SJSA1 (cell line): ENCODE data around the gene GPR141. TPM values are rescaled to one million over a fixed set of nuclear protein-coding genes. Genes with fewer than 3 reads are reported as not detected.

Experiments used
- DNase-seq, 2 experiments: peaks; one replicate each; pipeline ENCODE4 v3.0.0-alpha.2; 2015 to 2020; ENCODE audit warnings: low spot score in 2 of 2, low read depth in 1 of 2
- H3K27ac ChIP-seq: fragments of 250-450 bp; sonication (Bioruptor Pico); 2 replicates; pipeline ENCODE4 v1.5.1; 2020; ENCODE audit warnings: mild to moderate bottlenecking, moderate library complexity
- H3K27me3 ChIP-seq: fragments of 250-450 bp; sonication (Bioruptor Pico); replicated peaks from 2 replicates; pipeline ENCODE4 v1.5.1; 2020; ENCODE audit warnings: mild to moderate bottlenecking, moderate library complexity
- H3K36me3 ChIP-seq: fragments of 250-450 bp; sonication (Bioruptor Pico); 2 replicates; pipeline ENCODE4 v1.5.1; 2020; ENCODE audit warnings: mild to moderate bottlenecking
- H3K4me1 ChIP-seq: fragments of 250-450 bp; sonication (Bioruptor Pico); replicated peaks from 2 replicates; pipeline ENCODE4 v1.6.1; 2021; ENCODE audit warnings: mild to moderate bottlenecking
- H3K4me3 ChIP-seq: fragments of 250-450 bp; sonication (Bioruptor Pico); 2 replicates; pipeline ENCODE4 v1.5.1; 2020; ENCODE audit warnings: mild to moderate bottlenecking
- H3K9me3 ChIP-seq: fragments of 250-450 bp; sonication (Bioruptor Pico); replicated peaks from 2 replicates; pipeline ENCODE4 v1.5.1; 2020; ENCODE audit warnings: mild to moderate bottlenecking
- total RNA-seq: library from RNA; depleted of rRNA; stranded (reverse); fragments of >200 nt; shearing (Covaris generic); gene quantifications from 2 replicates; pipeline ENCODE4 v1.2.3, GENCODE V29; 2014; rRNA removed

GPR141 gene, protein sequence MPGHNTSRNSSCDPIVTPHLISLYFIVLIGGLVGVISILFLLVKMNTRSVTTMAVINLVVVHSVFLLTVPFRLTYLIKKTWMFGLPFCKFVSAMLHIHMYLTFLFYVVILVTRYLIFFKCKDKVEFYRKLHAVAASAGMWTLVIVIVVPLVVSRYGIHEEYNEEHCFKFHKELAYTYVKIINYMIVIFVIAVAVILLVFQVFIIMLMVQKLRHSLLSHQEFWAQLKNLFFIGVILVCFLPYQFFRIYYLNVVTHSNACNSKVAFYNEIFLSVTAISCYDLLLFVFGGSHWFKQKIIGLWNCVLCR
- total RNA-seq, result not detected in 2 replicates

GRCh38 chr7:37683246-37684120 lies at the start of gene GPR141:
TSS of gene GPR141 (plus strand) at chr7:37683766. CDS start at chr7:37740394, 56,628 bp downstream.
- H3K9me3 ChIP-seq, result no peaks in the 10 kb centered on the region
- no peaks in the 10 kb centered on the region for H3K4me1 ChIP-seq
- no peak within 1 kb of the TSS for H3K4me3 ChIP-seq
- no peaks in the 10 kb centered on the region for H3K27me3 ChIP-seq
- no peak for DNase-seq
- H3K36me3 ChIP-seq, result no peaks in the 10 kb centered on the region
- H3K27ac ChIP-seq, result no peak within 1 kb of the TSS

DNA sequence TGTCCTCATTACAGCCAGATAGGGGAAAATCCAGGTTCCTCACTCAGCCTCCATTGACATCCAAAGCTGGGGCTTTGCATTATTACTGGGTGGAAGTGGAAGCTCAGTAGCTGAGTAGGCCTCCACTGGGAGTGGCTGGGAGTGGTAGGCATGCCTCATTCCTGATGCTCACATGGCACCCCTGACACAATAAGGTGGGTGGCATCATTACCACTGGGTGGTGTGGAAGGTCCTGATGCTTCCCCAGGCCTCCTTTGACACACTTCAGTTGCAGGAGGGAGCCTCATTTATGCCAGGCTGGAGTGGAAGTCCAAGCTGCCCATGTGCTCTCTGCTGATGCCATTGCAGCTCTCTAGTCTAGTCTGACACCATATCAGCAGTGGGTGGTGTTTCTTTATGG lies 48.2 kb upstream of the GPR141 start:
- Histone ChIP-seq H3K4me3 (no peak overlapping the region), H3K36me3 (no peaks in the 10 kb centered on the region), H3K27ac (no peak overlapping the region), H3K27me3 (no peaks in the 10 kb centered on the region), H3K4me1 (no peaks in the 10 kb centered on the region), H3K9me3 (no peaks in the 10 kb centered on the region)
- no peak for DNase-seq

DNA sequence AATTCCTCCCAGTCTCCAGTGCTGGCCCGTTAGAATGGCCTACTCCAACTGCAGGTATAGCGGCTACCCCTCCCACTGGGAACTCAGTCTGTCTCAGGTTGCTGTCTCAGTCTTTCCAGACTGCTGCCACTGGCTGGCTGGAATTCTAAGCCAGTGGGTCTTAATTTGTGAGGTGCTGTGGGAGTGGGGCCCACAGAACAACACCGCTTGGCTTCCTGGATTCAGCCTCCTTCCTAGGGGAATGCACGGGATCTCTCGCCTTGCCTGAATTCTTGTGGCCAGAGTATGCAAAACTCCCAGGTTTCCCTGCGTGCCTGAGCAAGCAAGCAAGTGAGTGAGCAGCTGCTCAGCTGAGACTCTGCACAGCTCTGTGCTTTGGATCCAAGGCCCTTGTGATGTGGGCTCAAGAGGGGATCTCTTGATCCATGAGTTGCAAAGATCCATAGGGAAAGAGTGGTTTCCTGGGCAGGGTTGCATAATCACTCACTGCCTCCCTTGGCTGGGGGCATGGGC lies 41.5 kb upstream of the GPR141 start:
- Histone ChIP-seq H3K27me3 (no peaks in the 10 kb centered on the region), H3K9me3 (no peaks in the 10 kb centered on the region), H3K4me3 (no peak overlapping the region), H3K36me3 (no peaks in the 10 kb centered on the region), H3K27ac (no peak overlapping the region), H3K4me1 (no peaks in the 10 kb centered on the region)
- no peak for DNase-seq

DNA sequence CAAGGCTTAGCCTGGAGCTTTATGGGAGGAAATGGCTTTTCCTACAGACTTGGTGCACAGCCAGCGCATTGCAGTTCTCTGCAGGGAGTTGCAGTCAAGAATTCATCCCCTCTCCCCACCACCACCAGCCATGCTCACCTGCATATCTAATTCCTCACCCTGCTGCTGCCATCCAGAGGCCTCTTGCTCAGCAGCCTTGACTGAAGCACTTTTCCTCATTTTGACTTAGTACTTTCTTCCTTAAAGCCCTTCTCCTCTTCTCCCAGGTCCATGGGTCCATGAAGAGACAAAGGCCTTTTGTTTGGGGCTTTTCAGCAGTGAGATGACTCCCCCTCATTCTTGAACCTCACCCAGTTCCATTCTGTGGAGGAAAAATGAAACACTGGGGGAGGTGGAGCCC lies 39.7 kb upstream of the GPR141 start:
- Histone ChIP-seq H3K4me1 (no peaks in the 10 kb centered on the region), H3K4me3 (no peak overlapping the region), H3K9me3 (no peaks in the 10 kb centered on the region), H3K27me3 (no peaks in the 10 kb centered on the region), H3K36me3 (no peaks in the 10 kb centered on the region), H3K27ac (no peak overlapping the region)
- DNase-seq, result no peak

DNA sequence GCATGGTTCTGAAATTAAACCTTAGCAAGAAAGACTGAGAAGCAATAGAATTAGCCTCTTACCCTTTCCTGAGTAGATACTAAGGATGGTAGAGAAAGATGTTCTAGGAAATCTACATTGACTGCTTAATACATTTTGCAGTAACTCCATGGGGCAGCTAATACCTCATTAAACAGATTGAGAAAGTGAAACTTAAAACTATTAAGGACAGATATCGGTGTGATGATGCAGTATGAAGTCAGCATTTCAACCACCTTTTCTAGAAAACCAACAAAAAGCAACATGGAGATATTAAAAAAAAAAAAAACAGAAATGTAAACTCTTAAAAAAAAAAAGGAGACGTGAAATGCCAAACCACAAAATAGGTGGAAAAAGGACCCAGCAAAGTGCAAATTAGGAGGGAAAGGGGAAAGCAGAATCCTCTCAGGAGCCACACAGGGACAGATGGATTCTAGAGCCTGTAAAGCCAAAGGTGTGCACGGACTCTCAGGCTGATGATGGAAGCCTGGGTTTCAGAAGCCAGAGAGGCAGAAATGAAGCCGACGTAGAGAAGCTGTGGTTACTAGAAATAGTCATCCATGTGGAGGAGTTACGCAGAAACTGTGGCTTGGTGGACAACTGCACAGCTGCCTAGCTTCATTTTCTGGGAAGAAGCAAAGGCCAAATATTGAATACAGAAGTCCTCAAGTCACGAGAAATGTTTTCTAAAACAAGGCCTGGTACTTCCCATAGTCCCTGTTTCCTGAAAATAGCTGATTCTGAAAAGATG lies 38.1 kb upstream of the GPR141 start:
- Histone ChIP-seq H3K36me3 (no peaks in the 10 kb centered on the region), H3K27me3 (no peaks in the 10 kb centered on the region), H3K27ac (no peak overlapping the region), H3K9me3 (no peaks in the 10 kb centered on the region), H3K4me3 (no peak overlapping the region), H3K4me1 (no peaks in the 10 kb centered on the region)
- no peak for DNase-seq

DNA sequence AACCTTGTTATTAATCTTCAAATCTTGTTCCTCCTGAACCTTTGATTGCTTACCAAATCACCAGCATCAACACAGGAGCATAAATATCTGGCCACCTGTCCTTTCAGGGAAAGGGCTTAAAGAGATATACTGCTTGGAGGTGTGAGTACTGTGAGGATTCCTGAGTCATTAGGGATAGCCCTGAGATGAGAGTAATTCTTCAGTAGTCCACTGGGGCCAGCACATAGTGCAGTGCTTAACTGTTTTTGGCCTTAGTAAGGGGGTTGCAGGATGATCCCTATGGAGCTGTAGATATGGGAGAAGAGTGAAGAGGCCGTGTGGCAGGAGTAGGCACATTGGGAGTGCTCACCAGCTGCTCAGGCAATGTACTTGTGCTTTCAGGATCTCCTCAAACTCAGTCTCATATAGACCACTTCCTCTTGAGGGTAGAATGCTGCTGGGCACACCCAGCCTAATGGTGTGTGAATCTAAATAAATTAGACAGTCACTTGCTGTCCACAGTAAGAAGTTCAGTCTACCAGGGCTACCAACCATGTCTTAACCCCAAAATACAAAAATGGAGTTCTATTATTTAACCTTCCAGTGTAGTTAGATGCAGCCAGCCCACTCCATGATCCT lies 26.5 kb upstream of the GPR141 start:
- no peak overlapping the region for H3K4me3 ChIP-seq
- no peaks in the 10 kb centered on the region for H3K9me3 ChIP-seq
- no peak overlapping the region for H3K27ac ChIP-seq
- no peak for DNase-seq
- H3K27me3 ChIP-seq, result no peaks in the 10 kb centered on the region
- no peaks in the 10 kb centered on the region for H3K4me1 ChIP-seq
- no peaks in the 10 kb centered on the region for H3K36me3 ChIP-seq

- no peak for DNase-seq
- no peak overlapping the region for H3K4me3 ChIP-seq
- H3K27ac ChIP-seq, result no peak overlapping the region
- H3K27me3 ChIP-seq, result no peaks in the 10 kb centered on the region
- H3K36me3 ChIP-seq, result no peaks in the 10 kb centered on the region
- no peaks in the 10 kb centered on the region for H3K4me1 ChIP-seq
- H3K9me3 ChIP-seq, result no peaks in the 10 kb centered on the region
Measured at GRCh38 chr7:37657816-37658215, 25.8 kb upstream of the GPR141 start.

GRCh38 chr7:37659971-37660565 lies 23.5 kb upstream of the GPR141 start:
- Histone ChIP-seq H3K4me3 (no peak overlapping the region), H3K4me1 (no peaks in the 10 kb centered on the region), H3K27me3 (no peaks in the 10 kb centered on the region), H3K9me3 (no peaks in the 10 kb centered on the region), H3K36me3 (no peaks in the 10 kb centered on the region), H3K27ac (no peak overlapping the region)
- no peak for DNase-seq

GRCh38 chr7:37660614-37661013 lies 23.0 kb upstream of the GPR141 start:
- H3K27ac ChIP-seq, result no peak overlapping the region
- no peak for DNase-seq
- H3K36me3 ChIP-seq, result no peaks in the 10 kb centered on the region
- no peak overlapping the region for H3K4me3 ChIP-seq
- H3K27me3 ChIP-seq, result no peaks in the 10 kb centered on the region
- H3K4me1 ChIP-seq, result no peaks in the 10 kb centered on the region
- H3K9me3 ChIP-seq, result no peaks in the 10 kb centered on the region

DNA sequence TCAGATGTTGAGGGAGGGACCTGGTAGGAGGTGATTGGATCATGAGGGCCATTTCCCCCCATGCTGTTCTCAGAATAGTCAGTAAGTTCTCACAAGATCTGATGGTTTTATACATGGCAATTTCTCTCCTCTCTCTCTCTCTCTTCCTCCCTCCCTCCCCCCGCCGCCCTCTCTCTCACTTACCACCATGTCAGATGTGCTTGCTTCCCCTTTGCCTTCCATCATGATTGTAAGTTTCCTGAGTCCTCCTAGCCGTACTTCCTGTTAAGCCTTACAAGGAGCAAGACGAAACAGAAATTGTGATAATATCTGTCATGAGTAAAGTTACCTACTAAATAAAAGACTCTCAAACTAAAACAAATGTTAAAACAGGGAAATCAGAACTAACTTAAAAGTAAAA lies 19.9 kb upstream of the GPR141 start:
- H3K4me3 ChIP-seq, result no peak overlapping the region
- H3K4me1 ChIP-seq, result no peaks in the 10 kb centered on the region
- no peaks in the 10 kb centered on the region for H3K27me3 ChIP-seq
- H3K9me3 ChIP-seq, result no peaks in the 10 kb centered on the region
- DNase-seq, result no peak
- no peak overlapping the region for H3K27ac ChIP-seq
- no peaks in the 10 kb centered on the region for H3K36me3 ChIP-seq

DNA sequence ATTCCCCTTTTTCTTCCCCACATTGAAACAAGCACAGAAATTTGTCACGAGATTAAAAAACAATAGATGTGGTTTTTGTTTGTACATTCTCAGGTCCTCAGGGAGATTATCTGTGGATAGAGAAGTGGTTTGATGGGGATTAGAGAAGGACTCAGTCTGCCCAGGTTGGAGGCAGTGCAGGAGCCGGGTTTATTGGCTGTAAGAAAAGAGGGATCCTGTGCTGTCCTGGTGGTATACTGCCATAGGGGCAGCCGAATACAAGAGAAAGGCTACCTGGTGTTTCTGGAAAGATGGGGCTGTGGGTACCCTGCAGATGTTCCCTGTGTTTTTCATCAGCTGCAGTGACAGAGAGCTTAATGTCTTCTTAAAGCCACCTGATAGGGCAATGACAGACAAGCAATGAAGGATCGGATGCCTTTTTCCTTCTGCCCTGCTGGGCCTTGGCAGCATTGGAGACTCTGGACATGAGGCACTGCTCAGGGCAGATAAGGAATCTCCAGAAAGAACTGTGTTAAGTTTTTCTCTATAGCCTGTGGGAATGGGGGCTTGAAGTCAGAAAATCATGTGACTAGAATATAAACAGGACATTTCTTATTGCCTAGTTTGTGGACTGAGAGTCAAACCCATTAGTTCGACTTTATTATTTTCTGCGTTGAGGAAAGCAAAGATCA lies 18.1 kb upstream of the GPR141 start:
- H3K36me3 ChIP-seq, result no peaks in the 10 kb centered on the region
- H3K27ac ChIP-seq, result no peak overlapping the region
- H3K4me1 ChIP-seq, result no peaks in the 10 kb centered on the region
- no peak for DNase-seq
- H3K4me3 ChIP-seq, result no peak overlapping the region
- H3K27me3 ChIP-seq, result no peaks in the 10 kb centered on the region
- H3K9me3 ChIP-seq, result no peaks in the 10 kb centered on the region

- Histone ChIP-seq H3K27ac (no peak overlapping the region), H3K4me1 (no peaks in the 10 kb centered on the region), H3K36me3 (no peaks in the 10 kb centered on the region), H3K9me3 (no peaks in the 10 kb centered on the region), H3K4me3 (no peak overlapping the region), H3K27me3 (no peaks in the 10 kb centered on the region)
- DNase-seq, result no peak
Measured at GRCh38 chr7:37666026-37666799, 17.4 kb upstream of the GPR141 start.
